IPS DF 4.7 (cell line): ENCODE measurements around the gene SHLD1.

ENCODE experiments used
- DNase-seq: peaks from one replicate; pipeline ENCODE4 v3.0.0-alpha.2; 2013; ENCODE audit warnings: low spot score; ENCODE audit errors: extremely low read depth

Gene SHLD1

DNA sequence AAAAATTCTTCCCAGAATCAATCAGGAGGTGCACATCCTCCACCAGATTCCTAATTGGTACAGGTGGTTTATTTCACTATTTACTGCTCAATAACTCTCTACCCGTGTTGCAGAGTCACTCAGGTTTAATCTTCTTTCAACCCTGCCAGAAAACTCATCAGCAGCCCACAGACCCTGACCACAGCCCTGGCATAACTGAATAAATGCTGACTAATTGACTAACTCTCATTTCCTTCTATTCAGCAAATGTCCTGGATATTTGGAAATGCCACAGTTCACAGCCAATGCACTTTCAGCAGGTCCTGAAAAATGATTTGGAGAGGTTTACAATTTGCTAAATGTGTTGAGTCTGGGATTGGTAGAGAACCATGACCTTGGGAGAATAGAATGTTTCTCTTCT is 137.8 kb downstream of the SHLD1 start:
- no peak for DNase-seq

DNA sequence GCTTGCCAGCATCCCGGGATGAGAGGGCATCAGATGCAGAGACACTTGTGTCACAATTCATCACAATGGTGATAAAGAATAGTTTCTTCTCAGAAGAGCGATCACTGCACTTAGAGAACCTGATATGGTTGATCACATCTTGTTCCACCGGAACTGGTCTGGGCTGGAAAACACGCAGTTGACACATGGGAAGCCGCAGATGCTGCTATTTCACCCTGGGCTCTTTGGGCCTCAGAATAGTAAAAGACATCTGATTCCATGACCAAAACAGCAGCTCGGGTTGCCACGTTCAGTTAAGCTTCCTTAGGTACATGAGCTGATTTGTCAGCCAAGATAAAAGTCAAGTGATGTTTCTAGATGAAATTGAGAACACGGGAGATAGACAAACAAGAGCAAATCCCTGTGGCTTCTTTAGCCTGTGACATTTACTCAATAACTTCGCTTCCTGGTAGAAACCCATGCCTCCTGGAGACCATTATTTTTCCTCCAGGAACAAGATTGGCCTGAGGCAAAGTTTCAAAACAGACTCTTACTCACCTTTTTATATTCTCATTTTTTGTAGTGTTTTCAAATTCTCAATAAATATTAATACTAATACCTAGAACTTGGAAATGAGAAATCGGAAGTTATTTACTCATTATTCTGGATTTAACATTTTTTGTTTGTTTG is 140.7 kb downstream of the SHLD1 start:
- DNase-seq: no peak

DNA sequence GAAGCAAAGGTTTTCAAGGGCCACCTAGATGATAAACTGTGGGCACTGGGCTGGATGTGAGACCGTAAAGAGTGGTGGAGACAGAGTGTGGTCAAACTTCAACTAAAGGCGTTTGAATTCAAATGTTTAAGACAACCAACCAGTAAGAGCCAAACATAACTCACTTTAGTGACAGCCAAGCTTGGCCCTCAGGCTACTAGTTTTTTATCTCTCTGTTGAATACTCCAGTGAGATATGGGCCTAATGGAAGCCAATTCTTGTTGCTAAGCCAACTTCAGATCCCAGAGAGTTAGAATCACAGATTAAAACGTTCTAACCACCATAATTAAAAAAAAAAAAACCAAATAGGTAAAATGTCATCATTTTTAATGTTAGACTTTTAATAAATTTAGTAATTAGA is 142.9 kb downstream of the SHLD1 start:
- DNase-seq: no peak

DNA sequence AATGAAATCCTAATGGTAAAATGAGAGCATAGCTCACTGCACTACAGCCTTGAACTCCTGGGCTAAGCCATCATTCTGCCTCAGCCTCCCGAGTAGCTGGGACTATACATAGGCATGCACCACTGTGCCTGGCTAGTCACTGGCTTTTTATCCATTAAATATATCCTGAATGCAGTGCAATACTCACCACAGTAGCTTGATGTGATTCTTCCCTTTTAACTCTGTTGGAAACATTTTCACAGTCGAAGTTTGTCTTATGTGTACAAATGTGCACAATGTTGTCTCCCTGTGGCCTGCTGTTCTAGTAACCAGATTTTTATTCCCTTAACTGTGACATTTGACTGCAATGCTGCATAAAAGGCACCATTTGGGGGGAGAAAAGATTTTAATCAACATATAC is 143.4 kb downstream of the SHLD1 start:
- DNase-seq: no peak

DNA sequence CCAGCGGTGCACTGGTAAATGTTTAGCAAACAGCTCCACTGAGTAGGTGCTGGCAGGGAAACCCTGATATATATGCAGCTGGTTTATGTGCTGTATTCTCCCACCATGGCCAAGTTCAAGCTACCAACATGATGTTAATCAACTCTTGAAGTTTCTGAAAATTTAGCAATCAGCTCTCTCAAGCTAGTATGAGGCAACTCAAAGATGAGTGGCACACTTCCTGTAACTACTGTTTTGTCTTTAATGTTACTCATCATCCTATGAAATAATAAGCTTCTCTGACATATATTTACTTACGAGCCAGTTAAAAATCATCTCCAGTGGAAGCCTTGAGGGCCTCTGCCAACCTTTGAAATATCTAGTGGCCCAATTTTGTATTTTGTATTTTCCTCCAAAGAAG is 145.4 kb downstream of the SHLD1 start:
- no peak for DNase-seq

DNA sequence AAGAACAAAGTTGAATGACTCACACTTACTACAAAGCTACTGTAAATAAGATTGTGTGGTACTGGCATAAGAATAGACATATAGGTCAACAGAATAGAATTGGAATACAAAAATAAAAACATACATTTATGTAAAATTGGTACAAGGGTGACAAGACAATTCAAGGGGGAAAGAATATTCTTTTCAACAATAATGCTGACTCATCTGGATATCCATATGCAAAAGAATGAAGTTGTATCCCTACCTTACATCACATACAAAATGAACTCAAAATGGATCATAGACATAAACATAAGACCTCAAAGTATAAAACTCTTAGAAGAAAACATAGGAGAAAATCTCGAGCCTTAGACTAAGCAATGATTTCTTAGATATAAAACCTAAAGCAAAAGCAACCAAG is 149.2 kb downstream of the SHLD1 start:
- DNase-seq: no peak

DNA sequence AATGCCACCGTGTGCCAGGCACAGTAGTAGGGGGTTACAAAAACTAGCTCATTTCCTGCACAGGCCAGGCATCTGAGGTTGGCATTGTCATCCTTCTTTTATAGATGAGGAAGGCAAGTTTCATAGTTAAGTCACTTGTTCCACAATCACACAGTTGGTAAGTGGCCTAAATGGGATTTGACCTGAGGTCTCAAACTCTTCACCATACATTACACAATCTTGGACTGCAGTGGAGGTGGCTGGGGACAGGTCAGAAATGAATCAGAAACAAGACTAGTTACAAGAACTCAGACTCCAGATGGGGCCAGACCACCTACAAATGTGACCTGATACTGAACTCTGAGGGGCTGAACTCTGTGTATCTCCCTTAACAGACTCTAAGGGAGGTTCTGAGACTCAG is 150.7 kb downstream of the SHLD1 start:
- no peak for DNase-seq

DNA sequence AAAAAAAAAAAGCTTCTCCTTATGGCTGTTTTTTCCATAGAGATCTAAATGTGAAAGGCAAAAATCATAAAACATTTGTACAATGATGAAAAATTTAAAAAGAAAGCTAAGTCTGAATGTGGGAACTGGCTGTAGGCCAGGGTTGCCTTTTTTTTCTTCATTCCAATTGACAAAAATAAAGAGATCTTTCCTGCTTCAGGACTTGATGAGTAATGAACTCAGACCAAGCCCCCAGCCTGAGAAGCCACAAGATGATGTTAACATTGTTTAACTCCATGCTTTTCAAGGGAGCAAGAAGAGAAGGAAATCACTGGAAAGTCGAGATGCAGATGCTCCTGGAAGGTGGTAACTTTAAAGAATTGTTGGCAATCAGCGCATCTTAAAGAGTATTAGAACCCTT is 158.8 kb downstream of the SHLD1 start:
- DNase-seq: no peak

DNA sequence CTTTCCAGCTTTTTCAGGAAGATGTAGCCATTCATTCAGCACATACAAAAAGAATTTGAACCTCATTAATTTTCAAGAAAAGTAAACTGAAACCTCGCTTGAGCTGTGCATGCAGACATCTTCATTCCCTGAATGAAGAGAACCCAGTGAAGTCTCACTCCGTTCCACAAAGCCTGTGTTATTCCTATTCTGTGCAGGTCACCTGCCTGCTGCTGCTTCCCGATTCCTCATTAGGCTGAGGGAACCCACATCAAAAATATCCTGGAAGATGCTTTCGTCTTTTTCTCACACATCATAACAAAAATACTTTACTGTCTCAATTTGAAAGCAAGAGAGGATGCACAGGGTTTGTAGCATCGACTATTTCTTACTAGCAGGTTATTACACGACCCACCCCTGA is 160.0 kb downstream of the SHLD1 start:
- DNase-seq: no peak

DNA sequence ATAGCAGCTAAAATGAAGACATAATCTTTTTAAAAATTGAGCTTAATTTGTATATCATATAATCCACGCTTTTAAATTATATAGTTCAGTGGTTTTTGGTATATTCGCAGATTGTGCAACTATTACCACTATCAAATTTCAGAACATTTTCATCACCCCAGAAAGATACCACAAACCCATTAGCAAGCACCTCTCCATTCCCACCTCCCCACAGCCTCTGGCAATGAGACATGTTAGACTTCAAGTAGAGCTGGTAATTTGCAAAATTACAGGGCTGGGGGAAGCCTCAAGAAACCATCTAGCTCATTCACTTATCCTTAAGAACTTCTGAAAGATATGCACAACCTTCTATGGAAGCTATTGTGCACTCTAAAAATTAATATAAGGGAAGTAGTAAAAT is 163.0 kb downstream of the SHLD1 start:
- DNase-seq: no peak
